Breast epithelium (tissue), 4 donors: ENCODE measurements around the gene LMOD3. TPM values are rescaled to one million over a fixed set of nuclear protein-coding genes. Genes with fewer than 3 reads are reported as not detected.

Experiments
- DNase-seq, 2 donors: peaks; one replicate each; pipeline ENCODE4 v3.0.0-alpha.2; 2019; ENCODE audit warnings: low spot score in 2 of 2
- H3K27ac ChIP-seq, 2 donors: fragments of 200-600 bp; sonication (generic) in 1 of 2; one replicate each; pipeline ENCODE4 v1.5.1; 2016 to 2019; ENCODE audit warnings: mild to moderate bottlenecking in 1 of 2
- H3K27me3 ChIP-seq, 2 donors: fragments of 200-600 bp; sonication (generic) in 1 of 2; one replicate each; pipeline versions ENCODE4 v1.5.1 to v1.6.0; 2017 to 2019; ENCODE audit warnings: control low read depth in 1 of 2, mild to moderate bottlenecking in 1 of 2
- H3K36me3 ChIP-seq: fragments of 200-600 bp; one replicate; pipeline ENCODE4 v1.5.1; 2019
- H3K4me1 ChIP-seq, 2 donors: fragments of 200-600 bp; sonication (generic); one replicate each; pipeline ENCODE4 v1.5.1; 2016 to 2019; ENCODE audit warnings: control low read depth in 1 of 2
- H3K4me3 ChIP-seq, 3 donors: fragments of 200-600 bp; sonication (generic); 1 replicate in 2 of 3; 2 replicates in 1 of 3; pipeline ENCODE4 v1.5.1; 2016 to 2019; ENCODE audit warnings: mild to moderate bottlenecking in 3 of 3, moderate library complexity in 2 of 3
- H3K9me3 ChIP-seq, 2 donors: fragments of 200-600 bp; sonication (generic) in 1 of 2; one replicate each; pipeline ENCODE4 v1.5.1; 2016 to 2019; ENCODE audit warnings: control low read depth in 1 of 2
- CTCF ChIP-seq, 3 donors: fragments of 450-650 bp; IDR thresholded peaks; one replicate each; pipeline ENCODE4 v1.5.1; 2016 to 2017; ENCODE audit warnings: antibody characterized with exemption in 3 of 3, mild to moderate bottlenecking in 3 of 3, moderate library complexity in 3 of 3
- POLR2A ChIP-seq: fragments of 450-650 bp; IDR thresholded peaks from one replicate; pipeline ENCODE4 v1.6.1; 2016; ENCODE audit warnings: antibody characterized with exemption, mild to moderate bottlenecking, moderate library complexity
- POLR2AphosphoS5 ChIP-seq, 3 donors: sonication (generic); formaldehyde crosslinking; IDR thresholded peaks; one replicate each; pipeline ENCODE4 v1.6.1; 2017; ENCODE audit warnings: antibody characterized with exemption in 3 of 3
- intact Hi-C: fragments of 100-400 bp; cut with DNase I; formaldehyde crosslinking; loops from one replicate; pipeline ENCODE4 v1.15.1; 2023; ENCODE audit warnings: low total_unique reads
- total RNA-seq, 3 donors: library from RNA; depleted of rRNA; stranded (reverse); fragments of >200 nt; gene quantifications; one replicate each; pipeline ENCODE4 v1.1.0, GENCODE V29; 2016

The LMOD3 gene
- total RNA-seq, 3 donors from 2014 or later, result not detected

- Histone ChIP-seq H3K4me1 (no peaks in the 10 kb centered on the region), H3K36me3 (no peaks in the 10 kb centered on the region), H3K4me3 (no peak overlapping the region), H3K27me3 (no peaks in the 10 kb centered on the region), H3K27ac (no peak overlapping the region), H3K9me3 (no peaks in the 10 kb centered on the region)
- TF ChIP-seq POLR2A (no peak), POLR2AphosphoS5 (IDR thresholded peaks at IDR 0.05) (no peak), CTCF (IDR thresholded peaks at IDR 0.05) (no peak)
- DNase-seq, result no peak
- intact Hi-C loops, result no loop called here
Observed at GRCh38 chr3:69066121-69066520, 56.3 kb downstream of the LMOD3 start.

- no peaks in the 10 kb centered on the region for H3K36me3 ChIP-seq
Observed at GRCh38 chr3:69065318-69065964, 57.0 kb downstream of the LMOD3 start.

GRCh38 chr3:69063636-69064035 is 58.8 kb downstream of the LMOD3 start:
- intact Hi-C loops, result no loop called here
- TF ChIP-seq CTCF (IDR thresholded peaks at IDR 0.05), result no peak
- TF ChIP-seq POLR2A, result no peak
- no peak for TF ChIP-seq POLR2AphosphoS5 (IDR thresholded peaks at IDR 0.05)
- H3K27ac ChIP-seq, result no peak overlapping the region

More at GRCh38 chr3:69065318-69065964, 57.0 kb downstream of the LMOD3 start:
- H3K27ac ChIP-seq, result no peak overlapping the region
- no peaks in the 10 kb centered on the region for H3K9me3 ChIP-seq
- no peak for TF ChIP-seq POLR2A
- no peak for TF ChIP-seq POLR2AphosphoS5 (IDR thresholded peaks at IDR 0.05)
- TF ChIP-seq CTCF (IDR thresholded peaks at IDR 0.05), result no peak
- no peak overlapping the region for H3K4me3 ChIP-seq
- H3K4me1 ChIP-seq, result no peaks in the 10 kb centered on the region
- DNase-seq, result no peak
- intact Hi-C loops, result no loop called here
- H3K27me3 ChIP-seq, result no peaks in the 10 kb centered on the region

GRCh38 chr3:69059688-69060087 is 62.7 kb downstream of the LMOD3 start:
- intact Hi-C loops, result no loop called here
- no peaks in the 10 kb centered on the region for H3K9me3 ChIP-seq
- H3K4me1 ChIP-seq, result no peaks in the 10 kb centered on the region
- H3K4me3 ChIP-seq, result no peak overlapping the region
- DNase-seq, result no peak
- H3K27ac ChIP-seq, result no peak overlapping the region
- TF ChIP-seq POLR2AphosphoS5 (IDR thresholded peaks at IDR 0.05) (no peak), POLR2A (no peak), CTCF (IDR thresholded peaks at IDR 0.05) (no peak)
- peaks cover 5% of the 10 kb centered on the region for H3K36me3 ChIP-seq
- no peaks in the 10 kb centered on the region for H3K27me3 ChIP-seq

More at GRCh38 chr3:69063636-69064035, 58.8 kb downstream of the LMOD3 start:
- Histone ChIP-seq H3K9me3 (no peaks in the 10 kb centered on the region), H3K36me3 (no peaks in the 10 kb centered on the region), H3K4me1 (no peaks in the 10 kb centered on the region), H3K4me3 (no peak overlapping the region), H3K27me3 (no peaks in the 10 kb centered on the region)
- no peak for DNase-seq

GRCh38 chr3:69058947-69059224 is 63.5 kb downstream of the LMOD3 start:
- Histone ChIP-seq H3K36me3 (peaks cover 5% of the 10 kb centered on the region), H3K27me3 (no peaks in the 10 kb centered on the region), H3K9me3 (no peaks in the 10 kb centered on the region), H3K4me1 (no peaks in the 10 kb centered on the region), H3K4me3 (no peak overlapping the region), H3K27ac (no peak overlapping the region)
- intact Hi-C loops, result no loop called here
- no peak for DNase-seq
- no peak for TF ChIP-seq POLR2A
- no peak for TF ChIP-seq CTCF (IDR thresholded peaks at IDR 0.05)
